HG03558 (cell line): Measurements from ENCODE around the gene BCR.

Experiments used
- ATAC-seq: cut with Tn5 transposase; IDR thresholded peaks from one replicate; pipeline ENCODE4 v1.9.1; 2021; ENCODE audit warnings: moderate number of reproducible peaks; ENCODE audit not compliant: unreplicated experiment; ENCODE audit errors: extremely low read depth

The BCR gene

GRCh38 chr22:23269441-23270211 is 89.3 kb downstream of the BCR start:
- ATAC-seq = no peak

GRCh38 chr22:23270212-23270733 is 90.0 kb downstream of the BCR start:
- no peak for ATAC-seq

GRCh38 chr22:23270798-23271596 is 90.7 kb downstream of the BCR start:
- ATAC-seq = no peak

GRCh38 chr22:23271597-23271908 is 91.2 kb downstream of the BCR start:
- ATAC-seq = no peak

- no peak for ATAC-seq
Observed at GRCh38 chr22:23272371-23272770, 92.1 kb downstream of the BCR start.

- no peak for ATAC-seq
Observed at GRCh38 chr22:23272834-23273233, 92.5 kb downstream of the BCR start.

GRCh38 chr22:23273445-23274145 is 93.3 kb downstream of the BCR start:
- ATAC-seq = no peak

GRCh38 chr22:23274146-23274526 is 93.8 kb downstream of the BCR start:
- ATAC-seq = no peak

- no peak for ATAC-seq
Observed at GRCh38 chr22:23274891-23275694, 94.8 kb downstream of the BCR start.

GRCh38 chr22:23275751-23276150 is 95.4 kb downstream of the BCR start:
- ATAC-seq = no peak

- ATAC-seq = no peak
Observed at GRCh38 chr22:23276656-23277582, 96.6 kb downstream of the BCR start.

- no peak for ATAC-seq
Observed at GRCh38 chr22:23277583-23278295, 97.4 kb downstream of the BCR start.

- no peak for ATAC-seq
Observed at GRCh38 chr22:23278883-23279675, 98.8 kb downstream of the BCR start.

- ATAC-seq = no peak
Observed at GRCh38 chr22:23279781-23280180, 99.5 kb downstream of the BCR start.

GRCh38 chr22:23280356-23281052 is 100.2 kb downstream of the BCR start:
- no peak for ATAC-seq

GRCh38 chr22:23281053-23281405 is 100.7 kb downstream of the BCR start:
- ATAC-seq = no peak

GRCh38 chr22:23281406-23282088 is 101.2 kb downstream of the BCR start:
- no peak for ATAC-seq
